Ascending aorta (tissue), 2 donors: ENCODE results near the gene PRKCA. TPM values are rescaled to one million over a fixed set of nuclear protein-coding genes. Genes with fewer than 3 reads are reported as not detected.

Experiments used
- DNase-seq, 2 donors: peaks; one replicate each; pipeline ENCODE4 v3.0.0-alpha.2; 2019; ENCODE audit warnings: low spot score in 2 of 2
- H3K27ac ChIP-seq, 2 donors: fragments of 200-600 bp; sonication (generic); one replicate each; pipeline ENCODE4 v1.5.1; 2016 to 2017; ENCODE audit warnings: mild to moderate bottlenecking in 1 of 2
- H3K27me3 ChIP-seq: fragments of 200-600 bp; sonication (generic); one replicate; pipeline ENCODE4 v1.5.1; 2017
- H3K36me3 ChIP-seq, 2 donors: fragments of 200-600 bp; sonication (generic); one replicate each; pipeline ENCODE4 v1.5.1; 2016
- H3K4me1 ChIP-seq, 2 donors: fragments of 200-600 bp; sonication (generic); one replicate each; pipeline ENCODE4 v1.5.1; 2016 to 2017; ENCODE audit warnings: mild to moderate bottlenecking in 1 of 2
- H3K4me3 ChIP-seq, 2 donors: fragments of 200-600 bp; sonication (generic); one replicate each; pipeline ENCODE4 v1.5.1; 2016 to 2017; ENCODE audit warnings: mild to moderate bottlenecking in 1 of 2
- H3K9me3 ChIP-seq, 2 donors: fragments of 200-600 bp; sonication (generic); one replicate each; pipeline ENCODE4 v1.5.1; 2016
- intact Hi-C: fragments of 100-400 bp; cut with DNase I; formaldehyde crosslinking; loops from one replicate; pipeline ENCODE4 v1.15.1; 2023
- total RNA-seq: library from RNA; depleted of rRNA; stranded (reverse); fragments of >200 nt; gene quantifications from one replicate; pipeline ENCODE4 v1.1.0, GENCODE V29; 2016
- TF ChIP-seq, protein P1 (sequence below), 3 experiments: fragments of 200-600 bp in 2 of 3; fragments of 450-650 bp in 1 of 3; sonication (generic) in 2 of 3; IDR thresholded peaks; one replicate each; pipeline ENCODE4 v1.5.1; 2016 to 2019; ENCODE audit warnings: antibody characterized with exemption in 3 of 3, mild to moderate bottlenecking in 1 of 3, moderate library complexity in 1 of 3

The PRKCA gene
- total RNA-seq, 1 donor from 2014 or later, result 3.2 TPM

DNA sequence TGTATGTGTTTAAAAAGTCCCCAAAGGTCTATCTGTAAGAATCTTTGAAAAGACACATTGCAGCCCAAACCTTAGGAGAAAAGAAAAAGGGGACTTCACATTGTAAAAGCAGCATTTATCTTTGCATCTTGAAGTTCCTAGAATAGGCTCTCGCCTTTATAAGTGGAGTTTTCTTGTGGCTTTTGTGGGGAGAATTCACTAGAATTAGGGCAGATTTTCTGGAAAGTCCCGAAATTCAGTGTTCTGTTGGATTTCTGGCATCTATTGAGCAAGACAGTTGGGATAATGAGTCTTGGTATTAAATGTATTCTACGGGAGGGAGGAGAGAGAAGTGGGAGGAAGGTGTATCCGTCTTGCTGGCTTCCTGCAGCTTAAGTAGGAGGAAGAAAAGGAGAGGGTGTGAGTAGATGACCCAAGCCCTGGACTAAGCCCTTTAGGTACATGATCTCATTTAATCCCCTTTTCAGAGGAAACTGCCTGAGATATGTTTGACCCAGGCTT is 62.6 kb downstream of the PRKCA start:
- H3K27me3 ChIP-seq, result no peaks in the 10 kb centered on the region
- no peak overlapping the region for H3K27ac ChIP-seq
- intact Hi-C loops, result no loop called here
- H3K4me1 ChIP-seq, result no peaks in the 10 kb centered on the region
- no peak for DNase-seq
- H3K9me3 ChIP-seq, result no peaks in the 10 kb centered on the region
- H3K4me3 ChIP-seq, result no peak overlapping the region
- no peaks in the 10 kb centered on the region for H3K36me3 ChIP-seq
- TF ChIP-seq, protein P1, sequence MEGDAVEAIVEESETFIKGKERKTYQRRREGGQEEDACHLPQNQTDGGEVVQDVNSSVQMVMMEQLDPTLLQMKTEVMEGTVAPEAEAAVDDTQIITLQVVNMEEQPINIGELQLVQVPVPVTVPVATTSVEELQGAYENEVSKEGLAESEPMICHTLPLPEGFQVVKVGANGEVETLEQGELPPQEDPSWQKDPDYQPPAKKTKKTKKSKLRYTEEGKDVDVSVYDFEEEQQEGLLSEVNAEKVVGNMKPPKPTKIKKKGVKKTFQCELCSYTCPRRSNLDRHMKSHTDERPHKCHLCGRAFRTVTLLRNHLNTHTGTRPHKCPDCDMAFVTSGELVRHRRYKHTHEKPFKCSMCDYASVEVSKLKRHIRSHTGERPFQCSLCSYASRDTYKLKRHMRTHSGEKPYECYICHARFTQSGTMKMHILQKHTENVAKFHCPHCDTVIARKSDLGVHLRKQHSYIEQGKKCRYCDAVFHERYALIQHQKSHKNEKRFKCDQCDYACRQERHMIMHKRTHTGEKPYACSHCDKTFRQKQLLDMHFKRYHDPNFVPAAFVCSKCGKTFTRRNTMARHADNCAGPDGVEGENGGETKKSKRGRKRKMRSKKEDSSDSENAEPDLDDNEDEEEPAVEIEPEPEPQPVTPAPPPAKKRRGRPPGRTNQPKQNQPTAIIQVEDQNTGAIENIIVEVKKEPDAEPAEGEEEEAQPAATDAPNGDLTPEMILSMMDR (IDR thresholded peaks at IDR 0.05), result no peak

DNA sequence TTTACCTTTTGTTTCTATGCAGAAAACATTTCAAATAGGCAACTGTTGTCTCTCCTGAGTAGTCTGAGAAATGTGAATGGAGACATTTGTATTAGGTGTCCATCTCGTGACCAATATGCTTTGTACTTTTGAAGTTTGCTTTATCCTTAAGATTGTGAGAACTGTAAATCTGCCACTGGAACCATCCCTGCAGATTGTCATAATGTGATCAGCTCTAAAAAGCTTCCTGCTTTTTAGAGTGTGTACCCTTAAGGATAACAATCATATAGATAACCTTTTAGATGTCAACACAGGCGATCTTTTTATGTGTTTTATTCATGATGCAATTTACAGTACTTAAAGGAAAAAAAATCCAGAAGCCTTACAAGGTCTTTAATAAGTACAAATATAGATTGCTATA is 63.5 kb downstream of the PRKCA start:
- DNase-seq, result no peak
- TF ChIP-seq, protein P1 (IDR thresholded peaks at IDR 0.05), result no peak
- no peaks in the 10 kb centered on the region for H3K27me3 ChIP-seq

DNA sequence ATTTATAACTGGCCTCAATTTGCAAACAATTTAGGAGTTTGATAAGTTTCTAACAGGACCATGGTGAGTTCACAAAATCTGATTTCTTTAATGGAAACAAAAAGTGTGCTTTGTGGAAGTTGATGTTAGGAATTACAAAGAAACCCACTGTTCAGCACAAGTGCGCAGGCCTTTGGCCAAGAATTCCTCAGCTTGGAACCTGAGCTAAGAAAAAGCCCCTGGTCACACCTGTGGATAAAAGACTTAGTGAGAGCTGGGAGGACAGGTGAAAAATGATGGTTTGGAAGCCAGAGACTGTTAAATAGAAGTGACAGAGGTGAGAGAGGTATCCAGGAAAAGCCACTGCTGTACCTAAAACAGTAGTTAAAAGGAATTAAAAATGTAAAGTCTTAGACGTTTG is 64.7 kb downstream of the PRKCA start:
- Histone ChIP-seq H3K4me3 (no peak overlapping the region), H3K9me3 (no peaks in the 10 kb centered on the region), H3K4me1 (no peaks in the 10 kb centered on the region), H3K27me3 (no peaks in the 10 kb centered on the region), H3K36me3 (no peaks in the 10 kb centered on the region), H3K27ac (no peak overlapping the region)
- intact Hi-C loops, result no loop called here
- TF ChIP-seq, protein P1 (IDR thresholded peaks at IDR 0.05), result no peak
- no peak for DNase-seq

More for the DNA sequence above, 63.5 kb downstream of the PRKCA start:
- intact Hi-C loops, result no loop called here
- Histone ChIP-seq H3K4me3 (no peak overlapping the region), H3K36me3 (no peaks in the 10 kb centered on the region), H3K4me1 (no peaks in the 10 kb centered on the region), H3K27ac (no peak overlapping the region), H3K9me3 (no peaks in the 10 kb centered on the region)

DNA sequence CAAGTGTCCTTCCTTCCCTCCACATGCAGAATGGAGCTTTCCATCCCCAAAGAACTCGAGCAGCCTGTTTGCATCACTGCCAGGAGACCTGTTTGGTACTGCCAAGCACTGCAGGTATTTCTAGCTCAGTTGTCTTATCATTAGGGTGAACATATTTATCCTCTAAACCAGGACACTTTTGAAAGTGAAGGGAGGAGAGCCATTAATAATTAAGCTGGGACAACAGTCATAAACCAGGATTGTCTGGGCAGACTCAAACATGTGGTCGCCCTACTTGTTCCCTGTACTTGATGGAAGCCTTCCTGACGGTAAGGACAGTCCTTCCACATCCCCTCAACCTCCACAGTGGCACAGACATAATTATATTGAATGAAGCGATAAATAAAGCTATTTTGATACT is 67.4 kb downstream of the PRKCA start:
- Histone ChIP-seq H3K27me3 (no peaks in the 10 kb centered on the region), H3K36me3 (no peaks in the 10 kb centered on the region), H3K9me3 (no peaks in the 10 kb centered on the region), H3K4me1 (no peaks in the 10 kb centered on the region), H3K4me3 (no peak overlapping the region), H3K27ac (no peak overlapping the region)
- intact Hi-C loops, result no loop called here
- TF ChIP-seq, protein P1 (IDR thresholded peaks at IDR 0.05), result no peak
- DNase-seq, result no peak

DNA sequence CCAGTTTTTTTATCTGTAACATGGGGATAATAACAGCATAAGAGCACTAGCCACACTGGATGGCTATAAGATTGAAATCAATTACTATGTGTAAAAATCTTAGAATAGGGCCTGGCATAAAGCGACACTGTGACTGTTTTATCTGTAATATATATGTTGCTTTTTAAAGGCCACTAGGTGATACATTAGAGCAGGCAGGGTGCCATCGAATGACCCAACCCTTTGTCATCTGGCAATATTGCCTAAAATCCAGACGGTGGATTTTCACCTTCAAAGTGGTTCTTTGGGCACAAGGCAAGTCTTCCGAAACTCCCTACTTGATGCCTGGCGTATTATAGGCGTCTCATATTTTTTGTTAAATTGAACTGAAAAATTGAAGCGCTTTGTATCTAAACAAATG is 69.1 kb downstream of the PRKCA start:
- intact Hi-C loops, result no loop called here
- TF ChIP-seq, protein P1 (IDR thresholded peaks at IDR 0.05), result no peak

DNA sequence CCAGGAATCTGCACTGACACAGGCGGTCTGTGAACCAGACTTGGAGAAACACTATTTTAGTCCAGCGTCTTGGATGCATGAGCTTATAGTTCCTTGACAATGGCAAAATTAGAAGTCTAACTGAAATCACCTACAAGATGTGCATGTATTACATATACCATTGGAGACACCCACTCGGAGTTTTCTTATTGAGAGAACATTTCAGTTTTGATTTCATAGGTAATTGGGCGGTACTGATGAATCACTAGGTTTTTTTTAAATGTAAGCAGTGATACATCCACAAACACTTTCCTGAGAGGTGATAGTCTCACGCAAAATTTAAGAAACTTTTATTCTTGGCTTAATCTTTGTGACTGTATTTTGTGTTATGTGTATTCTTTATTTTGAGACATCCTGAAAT is 69.8 kb downstream of the PRKCA start:
- no peaks in the 10 kb centered on the region for H3K4me1 ChIP-seq
- TF ChIP-seq, protein P1 (IDR thresholded peaks at IDR 0.05), result no peak
- H3K27me3 ChIP-seq, result no peaks in the 10 kb centered on the region
- no peak overlapping the region for H3K27ac ChIP-seq
- H3K9me3 ChIP-seq, result no peaks in the 10 kb centered on the region
- DNase-seq, result no peak
- H3K4me3 ChIP-seq, result no peak overlapping the region
- intact Hi-C loops, result no loop called here
- H3K36me3 ChIP-seq, result no peaks in the 10 kb centered on the region

More for the DNA sequence above, 69.1 kb downstream of the PRKCA start:
- H3K27ac ChIP-seq, result no peak overlapping the region
- no peaks in the 10 kb centered on the region for H3K27me3 ChIP-seq
- no peak for DNase-seq
- H3K36me3 ChIP-seq, result no peaks in the 10 kb centered on the region
- no peaks in the 10 kb centered on the region for H3K4me1 ChIP-seq
- no peaks in the 10 kb centered on the region for H3K9me3 ChIP-seq
- no peak overlapping the region for H3K4me3 ChIP-seq
